ENCODE measurements around the gene TFDP2.

DNA sequence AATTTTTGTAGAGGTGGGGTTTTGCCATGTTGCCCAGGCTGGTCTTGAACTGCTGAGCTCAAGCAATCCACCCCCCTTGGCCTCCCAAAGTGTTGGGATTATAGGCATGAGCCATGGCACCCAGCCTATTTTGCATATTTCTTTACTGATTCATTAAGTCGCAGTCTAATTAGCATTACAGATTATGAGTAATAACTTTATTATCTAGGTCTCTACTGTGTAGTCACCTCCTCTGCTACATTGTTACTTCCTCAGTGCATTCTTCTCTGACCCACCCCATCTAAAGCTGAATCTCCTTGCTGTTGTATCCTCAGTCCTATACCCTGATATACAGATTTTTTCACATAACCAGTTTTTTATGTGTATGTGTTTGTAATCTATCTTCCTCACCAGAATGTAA, 61.7 kb downstream of the TFDP2 start:
- TF ChIP-seq, protein P1, sequence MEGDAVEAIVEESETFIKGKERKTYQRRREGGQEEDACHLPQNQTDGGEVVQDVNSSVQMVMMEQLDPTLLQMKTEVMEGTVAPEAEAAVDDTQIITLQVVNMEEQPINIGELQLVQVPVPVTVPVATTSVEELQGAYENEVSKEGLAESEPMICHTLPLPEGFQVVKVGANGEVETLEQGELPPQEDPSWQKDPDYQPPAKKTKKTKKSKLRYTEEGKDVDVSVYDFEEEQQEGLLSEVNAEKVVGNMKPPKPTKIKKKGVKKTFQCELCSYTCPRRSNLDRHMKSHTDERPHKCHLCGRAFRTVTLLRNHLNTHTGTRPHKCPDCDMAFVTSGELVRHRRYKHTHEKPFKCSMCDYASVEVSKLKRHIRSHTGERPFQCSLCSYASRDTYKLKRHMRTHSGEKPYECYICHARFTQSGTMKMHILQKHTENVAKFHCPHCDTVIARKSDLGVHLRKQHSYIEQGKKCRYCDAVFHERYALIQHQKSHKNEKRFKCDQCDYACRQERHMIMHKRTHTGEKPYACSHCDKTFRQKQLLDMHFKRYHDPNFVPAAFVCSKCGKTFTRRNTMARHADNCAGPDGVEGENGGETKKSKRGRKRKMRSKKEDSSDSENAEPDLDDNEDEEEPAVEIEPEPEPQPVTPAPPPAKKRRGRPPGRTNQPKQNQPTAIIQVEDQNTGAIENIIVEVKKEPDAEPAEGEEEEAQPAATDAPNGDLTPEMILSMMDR (IDR thresholded peaks at IDR 0.05): no peak
- TF ChIP-seq POLR2AphosphoS5 (IDR thresholded peaks at IDR 0.05) (no peak), POLR2A (IDR thresholded peaks at IDR 0.05) (no peak), EP300 (IDR thresholded peaks at IDR 0.05) (no peak)
